HS-27A (cell line): ENCODE results near the gene LRRC55.
"Not testable (repeated sequence)": the region's sequence is repeated elsewhere in the genome, so short reads cannot be mapped to it uniquely, and the experiment has no call there.

Experiments used
- DNase-seq: peaks from one replicate; pipeline ENCODE4 v3.0.0-alpha.2; 2012; ENCODE audit warnings: low read depth, missing footprints

The LRRC55 gene

GRCh38 chr11:57161351-57161750 lies 20.4 kb upstream of the LRRC55 start:
- no peak for DNase-seq

DNA sequence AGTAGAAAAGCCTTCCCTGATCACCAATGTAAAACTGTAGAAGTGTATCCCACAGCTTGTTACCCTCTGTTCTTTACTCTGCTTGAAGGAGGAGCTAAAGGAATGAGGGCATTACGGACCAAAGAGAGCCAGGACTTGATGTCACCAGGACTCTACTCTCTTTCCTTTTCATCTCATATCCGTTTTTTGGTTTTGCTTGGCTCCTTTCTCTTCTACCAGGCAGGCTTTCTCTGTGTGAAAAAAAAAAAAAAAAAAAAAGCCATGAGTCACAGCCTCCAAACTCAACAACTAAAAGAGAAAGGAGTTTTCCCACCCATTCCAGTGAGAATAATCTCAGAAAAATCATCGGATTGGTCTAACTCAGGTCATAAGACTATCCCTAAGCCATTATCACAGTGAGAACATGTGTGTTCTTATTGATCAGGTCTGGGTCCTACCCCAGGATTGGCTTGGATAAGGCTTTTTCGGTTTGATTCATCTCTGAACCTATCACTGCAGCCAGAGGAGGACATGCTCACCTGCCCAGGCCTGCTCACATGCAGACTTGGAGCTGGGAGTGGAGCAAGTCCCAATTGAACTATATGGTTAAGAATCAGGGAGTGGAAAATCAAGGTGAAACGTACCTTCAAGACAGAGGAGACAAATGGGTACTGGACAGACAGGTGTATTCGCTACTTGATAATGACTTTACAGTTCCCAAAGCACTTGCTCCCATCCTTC lies 19.4 kb upstream of the LRRC55 start:
- no peak for DNase-seq

DNA sequence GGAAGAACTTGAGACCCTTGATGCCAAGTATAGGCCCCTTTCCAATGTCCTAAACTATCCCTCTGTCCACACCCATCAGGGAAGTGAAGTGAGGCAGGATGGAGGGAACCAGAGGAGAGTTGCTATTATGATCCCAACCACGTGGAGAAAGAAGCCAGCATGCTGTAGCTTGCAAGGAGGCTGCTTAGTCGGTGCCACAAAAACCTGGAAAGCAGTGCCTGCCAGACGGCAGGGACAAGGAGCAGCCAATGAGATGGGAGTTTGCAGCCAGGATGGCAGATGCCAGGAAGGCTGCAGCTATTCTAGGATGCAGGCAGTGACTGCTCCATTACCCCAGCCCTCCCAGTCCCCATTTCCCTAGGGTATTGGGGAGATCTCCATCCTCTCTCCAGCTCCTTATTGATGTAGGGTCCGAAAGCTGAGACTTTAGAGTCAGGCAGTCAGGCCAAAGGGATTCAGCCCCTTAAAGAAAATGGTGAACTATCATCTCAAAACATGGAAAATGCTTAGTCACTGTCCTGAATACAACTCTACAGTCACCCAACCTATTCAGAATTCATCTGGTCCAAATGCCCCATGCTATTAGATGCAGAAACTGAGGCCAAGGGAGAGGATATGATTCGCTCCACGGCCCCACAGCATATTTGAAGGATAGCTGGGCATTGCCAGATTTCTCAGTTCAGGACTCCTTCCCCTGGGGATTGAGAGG lies 18.4 kb upstream of the LRRC55 start:
- no peak for DNase-seq

- no peak for DNase-seq
Observed at GRCh38 chr11:57164317-57164716, 17.4 kb upstream of the LRRC55 start.

GRCh38 chr11:57167125-57167846 lies 14.5 kb upstream of the LRRC55 start:
- DNase-seq: no peak

- not testable (repeated sequence) for DNase-seq
Observed at GRCh38 chr11:57169732-57170313, 11.9 kb upstream of the LRRC55 start.

- no peak for DNase-seq
Observed at GRCh38 chr11:57172031-57172430, 9.7 kb upstream of the LRRC55 start.

DNA sequence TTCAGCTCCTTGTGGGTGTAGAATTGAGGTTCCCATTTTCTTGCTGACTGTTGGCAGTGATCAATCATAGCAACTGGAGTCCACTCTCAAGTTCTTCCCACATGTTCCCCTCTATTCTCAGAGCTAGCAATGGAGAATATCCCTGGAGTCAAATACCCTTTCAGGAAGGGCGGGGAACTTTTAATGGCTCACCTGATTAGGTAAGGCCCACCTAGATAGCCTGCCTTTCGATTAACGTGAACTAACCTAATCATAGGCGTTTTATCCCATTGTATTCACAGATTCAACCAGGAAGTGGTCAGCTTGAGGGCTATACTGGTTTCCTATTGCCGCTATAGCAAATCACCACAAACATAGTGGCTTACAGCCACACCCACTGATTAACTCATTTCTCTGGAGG lies 7.1 kb upstream of the LRRC55 start:
- no peak for DNase-seq

- DNase-seq: no peak
Observed at GRCh38 chr11:57175478-57175877, 6.3 kb upstream of the LRRC55 start.

DNA sequence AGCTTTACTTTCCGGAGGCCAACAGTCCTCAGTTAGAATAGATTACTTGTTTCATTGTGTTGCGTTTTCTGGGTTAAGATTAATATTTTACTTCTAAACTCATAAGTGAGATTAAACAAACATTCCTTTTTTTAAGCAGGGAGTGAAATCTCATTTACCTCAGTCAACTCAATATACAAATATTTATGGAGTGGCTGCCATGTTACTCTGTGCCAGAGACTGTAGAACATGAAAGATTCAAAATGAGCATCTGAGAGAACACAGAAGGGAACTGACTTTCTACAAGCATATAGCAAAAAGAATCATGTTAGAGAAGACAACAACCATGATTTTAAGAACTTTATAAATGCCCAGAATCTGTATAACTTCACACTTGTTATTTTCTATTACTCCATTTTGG lies 3.4 kb upstream of the LRRC55 start:
- no peak for DNase-seq

GRCh38 chr11:57179681-57180080 lies 2.1 kb upstream of the LRRC55 start:
- no peak for DNase-seq

- no peak for DNase-seq
Observed at GRCh38 chr11:57180081-57180561, 1.6 kb upstream of the LRRC55 start.

DNA sequence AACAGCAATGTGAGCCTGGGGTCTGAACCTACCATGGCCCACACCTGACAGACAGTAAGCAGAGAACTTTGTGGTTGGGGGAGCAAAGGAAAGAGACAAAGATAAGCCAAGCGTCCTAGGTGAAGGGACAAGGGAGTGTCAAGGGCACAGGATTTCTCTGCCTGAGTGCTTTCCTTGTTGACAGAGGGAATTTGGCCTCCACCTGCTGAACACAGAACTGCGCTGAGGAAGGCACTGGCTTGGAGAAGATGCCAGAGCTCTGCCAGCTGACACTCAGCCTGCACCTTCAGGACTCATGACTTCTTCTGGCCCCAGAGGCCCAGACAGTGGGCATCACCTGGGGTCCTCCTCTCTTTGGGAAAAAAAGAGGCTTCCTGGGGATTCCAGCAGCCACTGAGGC lies 789 bp upstream of the LRRC55 start:
- DNase-seq: no peak

DNA sequence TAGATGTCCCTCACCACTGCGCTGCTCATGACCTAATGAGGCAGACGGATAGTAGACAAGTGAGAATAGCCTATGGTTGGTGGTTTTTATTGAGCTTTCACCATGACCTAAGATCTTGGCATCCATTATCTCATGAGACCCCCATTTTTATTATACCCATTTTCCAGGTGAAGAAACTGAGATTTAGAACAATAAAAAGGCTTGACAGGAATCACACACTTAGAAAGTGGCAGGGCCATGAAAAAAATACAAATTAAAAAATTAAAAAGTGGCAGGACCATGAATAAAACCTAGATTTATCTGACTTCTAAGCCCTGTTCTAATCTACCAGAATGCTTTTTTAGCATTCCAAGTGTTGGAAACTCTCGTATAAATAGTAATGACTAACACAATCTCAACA lies 1.1 kb downstream of the LRRC55 start:
- DNase-seq: no peak

DNA sequence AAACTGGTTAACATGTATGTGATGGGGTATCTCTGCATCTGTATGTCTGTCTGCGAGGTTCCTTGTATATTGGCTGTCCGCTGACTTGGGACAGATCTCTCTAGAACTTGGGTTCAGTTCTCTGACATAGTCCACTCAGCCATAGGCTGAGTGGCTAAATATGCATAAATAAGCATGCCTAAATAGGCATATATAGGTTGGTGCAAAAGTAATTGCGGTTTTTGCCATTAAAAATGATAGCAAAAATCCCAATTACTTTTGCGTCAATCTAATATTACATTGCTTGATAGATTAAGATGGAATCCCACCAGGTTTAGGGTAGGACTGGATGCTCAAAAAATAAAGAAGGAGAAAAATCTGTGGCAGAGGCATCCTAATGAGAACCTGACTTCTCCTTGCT lies 8.8 kb downstream of the LRRC55 start:
- no peak for DNase-seq

DNA sequence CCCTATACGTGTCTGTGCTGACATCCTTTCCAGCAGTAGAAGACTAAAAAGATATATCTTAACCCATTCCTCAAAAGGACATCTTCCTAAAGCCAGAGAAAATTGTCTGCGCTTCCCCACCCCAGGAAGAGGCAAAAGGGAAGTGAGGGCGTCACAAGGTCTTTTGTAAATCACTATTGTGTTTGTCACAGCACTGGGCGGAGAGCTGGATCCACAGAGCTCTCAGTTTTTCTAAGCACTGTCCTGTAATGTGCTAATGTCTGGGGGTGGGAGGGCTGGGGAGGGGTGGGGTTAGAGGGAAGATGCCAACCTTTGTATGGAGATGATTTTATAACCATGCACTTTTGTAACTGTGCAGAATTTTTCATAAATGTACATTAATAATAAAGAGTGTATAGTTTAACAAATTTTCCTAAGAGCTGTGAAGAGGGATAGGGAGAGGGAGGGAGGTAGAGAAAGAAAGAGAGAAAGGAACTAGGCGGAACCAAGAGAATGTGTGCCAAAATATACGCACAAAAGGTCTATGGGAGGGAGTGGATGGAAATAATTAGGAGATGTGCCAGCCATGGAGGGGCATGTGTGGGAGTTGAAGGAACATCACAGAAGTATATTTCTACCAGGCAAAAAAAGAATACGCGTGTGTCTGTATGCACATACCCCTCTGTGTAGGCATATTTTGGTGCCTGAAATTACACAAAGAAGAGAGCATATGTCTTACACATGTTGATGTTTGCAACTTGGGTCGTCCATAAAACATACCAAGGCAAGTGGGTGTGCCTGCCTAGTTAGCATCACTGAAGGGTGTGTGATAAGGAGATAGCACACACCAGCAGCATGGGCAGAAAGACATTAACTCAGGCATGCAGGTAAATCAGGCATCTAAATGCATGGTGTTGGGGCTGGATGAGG lies 9.8 kb downstream of the LRRC55 start:
- DNase-seq: no peak

GRCh38 chr11:57192316-57192715 lies 10.6 kb downstream of the LRRC55 start:
- DNase-seq: no peak

DNA sequence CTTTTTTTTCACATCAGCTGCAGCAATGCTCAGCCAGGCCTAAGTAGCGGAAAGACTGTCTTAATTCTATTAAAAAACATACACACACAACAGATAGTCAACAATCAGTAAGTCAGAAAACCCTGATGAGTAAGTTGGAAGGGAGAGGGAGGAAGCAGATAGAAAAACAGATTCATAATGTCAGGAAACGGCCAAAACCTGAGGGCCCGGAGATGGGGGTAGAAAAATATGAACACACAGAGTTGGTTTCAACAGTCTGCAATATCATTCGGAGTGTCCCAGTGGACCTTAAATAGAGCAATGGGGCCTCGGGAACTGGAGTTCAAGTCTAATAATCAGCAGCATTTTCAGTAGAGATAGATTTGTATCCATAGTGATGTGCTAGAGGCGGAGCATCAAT lies 14.8 kb downstream of the LRRC55 start:
- DNase-seq: no peak

GRCh38 chr11:57197762-57198161 lies 16.0 kb downstream of the LRRC55 start:
- no peak for DNase-seq

GRCh38 chr11:57199330-57199729 lies 17.6 kb downstream of the LRRC55 start:
- no peak for DNase-seq

DNA sequence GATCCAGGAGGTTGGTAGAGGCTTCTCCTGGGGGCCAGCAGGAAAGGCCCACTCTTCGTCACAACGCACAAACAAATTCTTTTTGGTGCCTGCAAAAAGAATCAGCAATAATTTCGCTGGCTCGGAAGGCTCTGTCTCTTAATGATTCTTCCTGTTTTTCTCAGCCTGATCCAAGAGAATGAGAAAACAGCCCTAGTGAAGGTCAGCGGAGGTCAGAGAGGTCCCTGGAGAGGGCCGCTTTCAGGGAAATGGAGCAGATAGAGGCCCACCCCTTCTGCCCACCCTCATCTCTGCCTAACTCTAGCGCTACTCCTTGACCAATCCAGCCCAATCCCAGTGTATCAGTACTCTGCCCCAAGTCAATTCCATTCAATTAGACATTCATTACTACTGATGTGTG lies 19.2 kb downstream of the LRRC55 start:
- DNase-seq: no peak

DNA sequence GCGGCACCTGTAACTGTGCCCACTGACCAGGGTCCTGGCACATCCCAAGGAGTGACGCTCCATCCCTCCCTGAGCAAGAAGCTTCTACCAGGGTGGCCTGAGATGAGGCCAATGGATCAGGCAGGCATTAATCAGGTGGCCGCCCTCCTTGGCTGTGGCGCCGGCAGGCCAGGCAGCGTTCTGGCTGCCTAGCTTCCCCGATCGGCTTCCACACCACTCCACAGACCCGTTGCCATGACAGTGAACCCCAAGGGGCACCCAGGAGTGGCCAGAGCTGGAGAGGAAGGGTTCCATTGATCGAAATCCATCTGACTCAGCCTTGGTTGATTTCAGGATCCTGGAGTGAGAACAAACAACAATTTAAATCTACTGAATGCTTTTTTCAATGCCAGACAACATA lies 20.5 kb downstream of the LRRC55 start:
- DNase-seq: no peak
